IPS-NIHi11 (cell line): ENCODE results near the gene LNPK.
"Not testable (repeated sequence)": the region's sequence is repeated elsewhere in the genome, so short reads cannot be mapped to it uniquely, and the experiment has no call there.

Experiments
- DNase-seq: peaks from one replicate; pipeline ENCODE4 v3.0.0; 2012; ENCODE audit warnings: mixed read lengths, low spot score

Gene LNPK, protein sequence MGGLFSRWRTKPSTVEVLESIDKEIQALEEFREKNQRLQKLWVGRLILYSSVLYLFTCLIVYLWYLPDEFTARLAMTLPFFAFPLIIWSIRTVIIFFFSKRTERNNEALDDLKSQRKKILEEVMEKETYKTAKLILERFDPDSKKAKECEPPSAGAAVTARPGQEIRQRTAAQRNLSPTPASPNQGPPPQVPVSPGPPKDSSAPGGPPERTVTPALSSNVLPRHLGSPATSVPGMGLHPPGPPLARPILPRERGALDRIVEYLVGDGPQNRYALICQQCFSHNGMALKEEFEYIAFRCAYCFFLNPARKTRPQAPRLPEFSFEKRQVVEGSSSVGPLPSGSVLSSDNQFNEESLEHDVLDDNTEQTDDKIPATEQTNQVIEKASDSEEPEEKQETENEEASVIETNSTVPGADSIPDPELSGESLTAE

GRCh38 chr2:176001916-176002687 lies at the start of gene LNPK:
Gene LNPK, minus strand, starts transcription at chr2:176002267. Its CDS starts 6,683 bp downstream, at chr2:175995584.
- peak; percentile 96 for DNase-seq

GRCh38 chr2:176039375-176039774 lies 37.3 kb upstream of the LNPK start:
- no peak for DNase-seq

DNA sequence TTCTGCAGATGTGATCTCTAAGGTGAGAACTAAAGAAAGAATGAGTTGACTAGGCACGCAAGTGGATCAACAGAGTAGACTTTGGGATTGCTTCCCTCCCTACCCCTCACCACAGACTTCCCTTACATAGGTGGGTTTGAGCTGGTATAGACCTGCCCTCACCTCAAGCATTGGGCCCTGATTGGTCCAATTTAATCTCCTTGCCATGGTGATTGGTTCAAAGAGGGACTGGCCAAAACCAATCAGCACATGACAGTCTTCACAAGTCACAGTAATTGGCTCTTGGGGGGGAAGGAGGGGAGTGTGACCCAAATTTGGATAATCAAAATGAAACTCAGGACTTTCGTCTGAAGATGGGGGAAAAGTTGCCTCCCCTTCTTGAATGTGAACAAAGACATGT lies 36.6 kb upstream of the LNPK start:
- no peak for DNase-seq

DNA sequence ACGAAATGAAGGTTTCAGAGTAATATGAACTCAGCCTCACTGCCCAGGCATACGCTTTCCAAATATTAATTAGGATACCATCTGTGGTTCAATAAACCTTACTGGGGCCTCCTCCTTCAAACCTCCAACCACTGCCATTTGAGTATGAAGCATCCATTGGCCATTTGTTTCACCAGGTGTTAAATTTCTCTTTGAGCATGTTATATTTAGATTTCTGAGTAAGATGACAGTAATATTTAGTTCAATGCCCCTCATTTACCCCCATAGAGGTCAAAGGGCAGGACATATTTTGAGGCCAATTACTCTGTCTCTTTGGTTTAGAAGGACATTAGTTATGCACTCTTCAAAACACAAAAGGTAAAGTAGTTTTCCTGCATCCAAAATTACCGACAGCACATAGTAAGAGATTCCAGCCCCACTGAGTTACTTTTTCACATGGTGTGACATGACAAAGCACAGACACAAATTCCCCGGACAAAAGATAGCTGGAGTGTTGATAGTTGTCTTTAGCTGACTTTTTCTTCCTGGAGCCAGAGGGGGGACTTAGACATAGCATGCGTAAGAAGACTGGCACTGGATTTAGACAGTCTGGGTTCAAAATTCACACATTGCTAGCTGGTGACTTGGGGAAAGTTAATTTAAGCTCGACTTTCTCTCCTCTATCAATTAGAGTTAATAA lies 33.1 kb upstream of the LNPK start:
- no peak for DNase-seq

- DNase-seq, result no peak
Observed at GRCh38 chr2:176027806-176028205, 25.7 kb upstream of the LNPK start.

- DNase-seq, result no peak
Observed at GRCh38 chr2:176025932-176026331, 23.9 kb upstream of the LNPK start.

GRCh38 chr2:176024083-176024482 lies 22.0 kb upstream of the LNPK start:
- DNase-seq, result no peak

- no peak for DNase-seq
Observed at GRCh38 chr2:176022048-176022447, 20.0 kb upstream of the LNPK start.

- no peak for DNase-seq
Observed at GRCh38 chr2:176020400-176020799, 18.3 kb upstream of the LNPK start.

GRCh38 chr2:176018708-176019107 lies 16.6 kb upstream of the LNPK start:
- DNase-seq, result no peak

- no peak for DNase-seq
Observed at GRCh38 chr2:176009445-176009844, 7.4 kb upstream of the LNPK start.

- DNase-seq, result no peak
Observed at GRCh38 chr2:176004934-176005333, 2.9 kb upstream of the LNPK start.

- DNase-seq, result no peak
Observed at GRCh38 chr2:176003958-176004357, 1.9 kb upstream of the LNPK start.

DNA sequence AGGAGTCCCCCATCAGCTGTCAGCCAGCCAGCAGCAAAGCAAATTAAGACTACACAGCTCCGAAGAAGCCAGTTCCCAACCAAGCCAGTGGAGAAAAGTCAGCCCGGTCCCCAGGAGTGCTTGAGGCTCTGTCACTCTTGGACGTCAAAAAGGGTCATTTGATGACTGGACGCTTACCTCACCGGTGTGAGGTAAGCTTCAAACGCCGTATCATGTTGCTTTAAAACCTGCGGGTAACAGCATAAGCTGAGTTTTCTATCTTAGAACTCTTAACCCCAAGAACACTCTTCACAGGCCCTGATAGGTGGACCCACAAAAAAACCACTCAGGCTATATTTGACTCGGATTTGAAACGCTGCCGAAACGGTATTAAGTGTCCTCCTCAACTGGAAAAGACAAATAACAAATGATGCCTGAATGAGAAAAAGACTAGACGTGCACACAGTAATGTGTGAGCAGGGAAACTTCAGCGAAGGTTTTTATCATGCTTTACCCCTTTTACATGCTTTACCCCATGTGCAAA lies 682 bp upstream of the LNPK start:
- DNase-seq, result peak; percentile 14

GRCh38 chr2:176001281-176001915 lies 669 bp downstream of the LNPK start:
- DNase-seq, result peak; percentile 13

DNA sequence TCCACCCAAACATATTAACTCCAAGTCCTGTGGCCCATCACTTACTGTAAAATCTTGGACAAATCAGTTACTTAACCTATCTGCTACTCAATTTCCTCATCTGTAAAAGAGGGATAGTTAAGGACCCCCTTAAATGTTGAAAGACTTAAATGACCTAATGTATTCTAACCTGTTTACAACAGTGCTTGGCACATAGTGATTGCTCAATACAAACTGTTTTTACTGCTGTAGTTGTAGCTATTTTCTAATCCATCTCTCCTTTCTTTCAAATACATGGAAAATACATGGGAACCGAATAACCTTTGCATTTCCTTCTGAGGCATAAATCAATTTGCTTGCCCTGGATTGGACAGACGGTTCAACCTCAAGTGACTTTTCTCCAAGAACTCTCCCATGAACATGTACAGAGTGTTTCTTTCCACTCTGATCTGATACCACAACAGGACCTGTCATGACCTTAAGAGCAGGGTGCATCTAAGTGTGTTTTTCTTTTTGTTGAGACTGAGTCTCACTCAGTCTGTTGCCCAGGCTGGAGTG lies 2.7 kb downstream of the LNPK start:
- DNase-seq, result no peak

GRCh38 chr2:175990099-175990498 lies 12.0 kb downstream of the LNPK start:
- DNase-seq, result no peak

DNA sequence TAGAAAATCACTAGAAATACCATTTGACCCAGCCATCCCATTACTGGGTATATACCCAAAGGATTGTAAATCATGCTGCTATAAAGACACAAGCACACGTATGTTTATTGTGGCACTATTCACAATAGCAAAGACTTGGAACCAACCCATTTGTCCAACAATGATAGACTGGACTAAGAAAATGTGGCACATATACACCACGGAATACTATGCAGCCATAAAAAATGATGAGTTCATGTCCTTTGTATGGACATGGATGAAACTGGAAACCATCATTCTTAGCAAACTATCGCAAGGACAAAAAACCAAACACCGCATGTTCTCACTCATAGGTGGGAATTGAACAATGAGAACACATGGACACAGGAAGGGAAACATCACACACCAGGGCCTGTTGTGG lies 14.9 kb downstream of the LNPK start:
- not testable (repeated sequence) for DNase-seq

- DNase-seq, result no peak
Observed at GRCh38 chr2:175984846-175985245, 17.2 kb downstream of the LNPK start.

- peak; percentile 9 for DNase-seq
Observed at GRCh38 chr2:175981551-175981950, 20.5 kb downstream of the LNPK start.

- no peak for DNase-seq
Observed at GRCh38 chr2:175976391-175977157, 25.5 kb downstream of the LNPK start.
